GM21528 (cell line): ENCODE data around the gene ROM1.
"Not testable (repeated sequence)": the region's sequence is repeated elsewhere in the genome, so short reads cannot be mapped to it uniquely, and the experiment has no call there.

Source experiments
- ATAC-seq: cut with Tn5 transposase; IDR thresholded peaks from one replicate; pipeline ENCODE4 v1.9.1; 2021; ENCODE audit warnings: mild to moderate bottlenecking, moderate library complexity; ENCODE audit not compliant: unreplicated experiment, low FRiP score

The ROM1 gene

DNA sequence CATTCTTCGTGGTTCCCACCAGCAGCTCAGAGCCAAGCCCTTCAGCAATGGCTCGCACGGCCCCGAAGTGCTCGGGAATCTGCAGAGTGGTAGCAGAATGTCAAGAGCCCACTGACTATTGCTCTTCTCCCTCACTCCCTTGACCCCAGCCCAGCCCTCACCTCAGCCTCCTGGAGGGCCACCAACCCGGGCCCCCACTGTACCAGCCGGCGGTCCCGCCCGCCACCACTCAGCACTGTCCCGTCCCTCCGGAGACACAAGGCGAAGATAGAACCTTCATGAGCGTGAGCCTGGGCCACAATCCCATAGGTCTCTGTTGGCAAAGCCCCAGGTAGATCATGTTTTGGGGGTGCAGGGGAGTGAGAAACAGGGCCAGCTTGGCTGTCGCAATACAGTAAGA lies 7.2 kb upstream of the ROM1 start:
- ATAC-seq: no peak

DNA sequence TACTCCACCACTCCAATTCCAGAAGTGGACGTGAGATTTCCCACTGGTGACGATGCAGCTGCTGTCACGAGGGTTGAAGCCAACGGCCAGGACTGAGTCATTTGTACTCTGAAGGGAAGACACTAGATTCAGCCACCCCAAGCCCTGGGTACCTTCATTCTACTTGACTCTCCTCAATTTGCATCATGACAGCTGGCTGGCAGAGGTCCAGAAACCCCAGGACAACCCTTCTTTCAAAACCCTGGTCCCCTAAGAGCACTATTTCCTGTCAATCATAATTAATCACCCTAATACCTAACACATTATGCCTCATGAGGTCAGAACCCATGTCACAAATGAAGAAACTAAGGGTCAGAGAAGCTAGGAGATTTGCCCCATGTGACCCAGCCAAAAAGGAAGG lies 5.3 kb upstream of the ROM1 start:
- no peak for ATAC-seq

GRCh38 chr11:62608776-62609175 lies 4.3 kb upstream of the ROM1 start:
- ATAC-seq: no peak

- no peak for ATAC-seq
Observed at GRCh38 chr11:62610403-62610802, 2.7 kb upstream of the ROM1 start.

DNA sequence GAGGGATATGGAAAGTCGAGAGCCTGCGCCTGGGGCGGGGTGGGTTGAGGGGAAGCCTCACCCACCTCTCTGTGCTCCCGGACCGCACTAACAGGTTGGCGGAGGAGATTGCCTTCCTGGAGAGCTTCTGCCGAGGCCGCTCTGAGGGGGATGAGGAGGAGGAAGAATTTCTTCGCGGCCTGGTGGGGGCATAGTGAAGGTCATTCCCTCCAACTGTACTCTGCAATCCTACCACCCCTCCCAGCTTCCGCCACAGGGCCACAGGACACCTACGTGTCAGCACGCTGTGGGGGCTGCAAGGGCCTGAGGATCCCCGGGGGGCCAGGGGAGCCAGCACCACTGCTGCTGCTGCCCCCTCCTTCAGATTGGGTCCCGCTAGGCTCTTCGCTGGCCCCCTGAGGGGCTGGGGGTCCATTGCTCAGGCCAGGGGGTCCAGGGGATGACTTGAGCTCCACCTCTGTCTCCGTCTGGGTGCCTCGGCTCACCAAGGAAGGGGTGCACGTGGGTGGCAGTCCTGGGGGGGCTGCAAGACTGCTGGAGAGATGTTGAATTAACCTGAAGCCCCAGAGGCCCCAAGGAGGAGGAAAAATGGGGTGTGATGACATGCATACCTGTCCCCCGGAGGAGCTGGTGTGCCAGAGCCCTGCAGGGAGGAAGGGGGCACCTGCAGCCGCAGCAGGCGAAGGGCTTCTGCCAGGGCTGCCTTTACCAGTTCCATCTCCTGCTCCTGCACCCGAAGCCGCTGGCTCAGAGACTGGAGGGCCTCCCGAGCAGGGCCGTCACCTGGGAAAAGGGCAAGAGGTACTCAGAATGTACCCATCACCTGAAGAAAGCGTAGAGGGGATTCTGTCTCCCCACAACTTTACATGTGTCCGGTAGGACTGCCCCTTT lies 2.0 kb upstream of the ROM1 start:
- no peak for ATAC-seq

DNA sequence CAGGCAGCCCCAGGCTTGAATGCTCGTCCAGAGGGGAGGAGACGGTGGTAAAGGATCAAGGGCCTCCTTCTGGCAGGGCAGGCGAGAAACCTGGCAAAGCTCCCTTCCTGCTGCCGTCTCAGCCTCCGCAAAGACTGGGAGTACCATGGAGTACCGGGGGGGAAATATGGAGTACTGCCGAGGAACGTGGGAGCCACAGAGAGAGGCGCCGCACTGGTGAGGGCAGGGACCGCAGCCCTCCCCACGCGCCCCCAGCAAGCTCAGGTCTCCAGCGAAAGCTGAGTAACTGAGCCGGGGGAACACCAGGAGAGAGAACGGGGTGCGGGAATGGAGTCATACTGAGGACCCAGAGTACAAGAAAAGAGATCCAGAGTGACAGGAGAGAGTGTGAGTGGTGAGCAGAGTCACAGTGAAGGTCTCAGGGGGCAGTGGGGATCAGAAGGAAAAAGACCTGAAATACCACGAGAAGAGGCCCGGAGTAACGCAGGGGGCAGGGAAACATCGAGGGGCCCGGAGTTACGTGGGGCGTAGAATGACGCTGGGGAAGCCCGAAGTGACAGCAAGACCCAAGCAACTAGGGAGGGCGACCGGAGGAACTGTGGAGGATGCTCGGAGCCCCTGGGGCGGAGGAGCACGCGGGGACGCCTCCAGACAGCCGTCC lies 1.2 kb upstream of the ROM1 start:
- ATAC-seq: peak; percentile 21

DNA sequence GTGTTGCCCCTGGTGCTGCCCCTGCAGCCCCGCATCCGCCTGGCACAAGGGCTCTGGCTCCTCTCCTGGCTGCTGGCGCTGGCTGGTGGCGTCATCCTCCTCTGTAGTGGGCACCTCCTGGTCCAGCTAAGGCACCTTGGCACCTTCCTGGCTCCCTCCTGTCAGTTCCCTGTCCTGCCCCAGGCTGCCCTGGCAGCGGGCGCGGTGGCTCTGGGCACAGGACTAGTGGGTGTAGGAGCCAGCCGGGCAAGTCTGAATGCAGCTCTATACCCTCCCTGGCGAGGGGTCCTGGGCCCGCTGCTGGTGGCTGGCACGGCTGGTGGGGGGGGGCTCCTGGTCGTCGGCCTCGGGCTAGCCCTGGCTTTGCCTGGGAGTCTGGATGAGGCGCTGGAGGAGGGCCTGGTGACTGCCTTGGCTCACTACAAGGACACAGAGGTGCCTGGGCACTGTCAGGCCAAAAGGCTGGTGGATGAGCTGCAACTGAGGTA lies 278 bp downstream of the ROM1 start:
- no peak for ATAC-seq

DNA sequence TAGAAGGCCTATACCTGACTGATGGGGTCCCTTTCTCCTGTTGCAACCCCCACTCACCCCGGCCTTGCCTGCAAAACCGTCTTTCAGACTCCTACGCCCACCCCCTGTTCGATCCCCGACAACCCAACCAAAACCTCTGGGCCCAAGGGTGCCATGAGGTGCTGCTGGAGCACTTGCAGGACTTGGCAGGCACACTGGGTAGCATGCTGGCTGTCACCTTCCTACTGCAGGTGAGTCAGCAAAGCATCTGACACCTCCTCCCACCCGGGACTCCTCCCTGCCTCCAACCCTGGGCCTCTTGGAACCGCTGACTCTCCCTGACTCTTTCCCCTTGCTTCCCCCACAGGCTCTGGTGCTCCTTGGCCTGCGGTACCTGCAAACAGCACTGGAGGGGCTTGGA lies 1.2 kb downstream of the ROM1 start:
- ATAC-seq: no peak

DNA sequence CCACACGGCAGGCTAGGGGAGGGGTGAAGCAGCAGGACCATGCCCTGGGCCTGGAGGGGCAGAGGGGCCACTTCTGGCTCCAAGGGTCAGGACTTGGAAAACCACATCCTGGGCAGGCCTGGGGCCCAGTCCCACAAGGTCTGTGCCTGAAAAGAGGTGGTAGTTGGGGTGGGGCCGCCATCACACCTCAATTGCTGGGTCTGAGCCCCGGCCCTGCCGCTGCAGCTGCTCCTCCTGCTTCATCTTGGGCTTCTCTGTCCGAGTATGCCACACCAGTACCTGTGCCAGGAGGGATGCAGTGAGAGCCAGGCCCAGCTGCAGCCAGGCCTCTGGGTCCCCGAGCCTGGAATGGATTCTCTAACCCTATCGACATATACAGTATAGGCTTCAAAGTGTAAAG lies 2.5 kb downstream of the ROM1 start:
- ATAC-seq: no peak

DNA sequence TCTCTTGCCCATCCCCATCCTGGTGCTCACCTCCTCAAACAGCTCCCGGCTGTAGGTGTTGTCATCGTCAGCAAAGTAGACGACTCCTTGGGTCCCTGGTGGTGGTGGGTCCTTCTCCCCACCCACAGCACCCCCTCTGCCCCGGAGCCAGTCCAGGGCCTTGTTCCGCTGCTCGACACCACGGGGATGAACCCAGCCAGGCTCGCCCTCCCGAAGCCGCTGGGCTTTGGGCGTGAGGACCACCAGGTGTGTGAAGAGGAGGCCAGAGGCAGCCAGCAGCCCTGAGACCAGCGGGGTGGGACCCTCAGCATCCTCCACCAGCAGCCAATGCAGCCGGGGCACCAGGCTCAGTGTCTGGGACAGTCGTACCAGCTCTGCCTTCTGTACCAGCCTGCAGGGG lies 3.9 kb downstream of the ROM1 start:
- ATAC-seq: not testable (repeated sequence)

- ATAC-seq: no peak
Observed at GRCh38 chr11:62621027-62621566, 8.0 kb downstream of the ROM1 start.

DNA sequence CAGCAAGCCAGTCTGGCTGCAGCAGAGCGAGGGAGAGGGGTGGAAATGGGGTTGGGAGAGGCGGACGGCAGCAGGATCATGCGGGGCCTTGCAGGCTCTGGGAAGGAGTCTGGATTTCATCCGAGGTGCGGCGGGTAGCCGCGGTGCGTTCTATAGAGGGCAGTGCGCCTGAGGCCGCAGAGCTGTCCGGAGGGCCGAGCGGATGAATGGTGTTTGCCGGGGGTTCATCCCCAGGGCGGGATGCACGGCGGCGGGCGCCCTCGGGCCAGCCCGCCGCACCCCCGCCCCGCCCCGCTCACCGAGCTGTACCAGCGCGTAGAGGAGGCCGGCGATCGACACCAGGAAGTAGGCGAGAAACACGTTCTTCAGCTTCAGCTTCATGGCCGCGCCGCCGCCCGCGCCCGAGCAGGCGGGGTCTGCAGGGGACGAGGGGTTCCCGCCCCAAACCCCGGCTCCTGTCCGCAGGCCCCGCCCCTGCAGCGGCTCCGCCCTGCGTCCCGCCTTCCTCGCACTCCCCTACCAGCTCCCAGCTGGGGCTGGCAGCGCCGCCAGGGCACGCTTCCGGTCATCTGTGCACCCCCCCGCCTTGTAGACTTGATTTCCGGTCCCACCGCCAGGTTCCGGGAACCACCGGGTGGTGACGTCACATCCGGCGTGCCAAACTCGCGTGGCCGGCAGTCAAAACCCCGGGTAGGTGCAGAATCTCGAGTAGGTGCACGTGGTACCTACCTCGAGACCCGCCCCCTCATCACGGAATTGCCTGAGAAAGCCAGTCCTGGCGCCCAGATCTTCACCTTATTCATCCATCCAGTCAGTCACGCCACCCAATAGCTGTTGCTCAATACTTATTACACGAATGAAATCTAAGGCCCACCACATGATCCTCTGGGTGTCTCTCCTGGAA lies 8.8 kb downstream of the ROM1 start, which contains the start of gene B3GAT3:
Gene B3GAT3, minus strand, starts transcription at position 420 of the 904 bp plus-strand sequence. Its CDS starts 39 bp downstream, at position 381.
- ATAC-seq: peak; percentile 85

DNA sequence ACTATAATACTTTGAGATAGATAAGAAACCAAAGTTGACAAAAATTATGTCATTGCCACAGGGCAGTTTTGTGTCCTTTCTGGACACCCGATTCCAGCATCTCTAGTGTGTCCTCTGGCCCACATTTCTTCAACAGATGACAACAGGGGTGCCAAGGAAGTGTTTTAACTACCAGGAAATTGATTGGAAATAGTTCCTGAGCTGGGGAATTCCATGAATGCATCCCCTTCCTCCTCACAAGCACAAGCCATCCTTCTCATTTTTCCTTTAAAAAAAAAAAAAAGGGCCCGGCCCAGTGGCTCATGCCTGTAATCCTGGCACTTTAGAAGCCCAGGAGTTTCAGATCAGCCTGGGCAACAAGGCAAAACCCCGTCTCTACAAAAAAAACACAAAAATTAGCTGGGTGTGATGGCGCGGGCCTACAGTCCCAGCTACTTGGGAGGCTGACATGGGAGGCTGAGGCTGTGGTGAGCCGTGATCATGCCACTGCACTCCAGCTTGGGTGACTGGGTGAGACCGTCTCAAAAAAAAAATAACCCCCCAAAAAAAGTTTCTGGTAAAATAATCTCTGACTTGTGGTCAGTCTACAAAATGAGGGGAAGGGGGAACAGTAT lies 9.5 kb downstream of the ROM1 start:
- ATAC-seq: no peak

DNA sequence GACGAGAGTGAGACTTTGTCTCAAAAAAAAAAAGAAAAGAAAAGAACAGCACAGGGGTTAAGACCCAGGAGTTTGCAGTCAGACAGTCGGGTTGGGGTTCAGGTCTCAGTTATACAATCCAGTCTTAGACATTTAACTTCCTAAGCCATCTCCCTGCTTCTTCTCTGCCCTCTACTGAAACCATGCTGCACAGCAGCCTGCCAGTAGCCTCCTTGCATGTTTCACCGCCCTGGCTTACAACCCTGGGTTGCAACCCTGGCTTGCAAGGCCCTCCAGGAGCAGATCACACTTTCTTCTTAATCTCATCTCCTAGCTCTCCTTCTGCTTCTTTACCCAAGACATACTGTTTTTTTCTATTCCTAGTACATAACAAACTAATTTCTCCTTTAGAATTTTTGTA lies 14.7 kb downstream of the ROM1 start:
- ATAC-seq: no peak

- no peak for ATAC-seq
Observed at GRCh38 chr11:62632492-62632891, 19.4 kb downstream of the ROM1 start.

- no peak for ATAC-seq
Observed at GRCh38 chr11:62644220-62644619, 31.2 kb downstream of the ROM1 start.

GRCh38 chr11:62645671-62645945 lies 32.6 kb downstream of the ROM1 start:
- ATAC-seq: no peak

DNA sequence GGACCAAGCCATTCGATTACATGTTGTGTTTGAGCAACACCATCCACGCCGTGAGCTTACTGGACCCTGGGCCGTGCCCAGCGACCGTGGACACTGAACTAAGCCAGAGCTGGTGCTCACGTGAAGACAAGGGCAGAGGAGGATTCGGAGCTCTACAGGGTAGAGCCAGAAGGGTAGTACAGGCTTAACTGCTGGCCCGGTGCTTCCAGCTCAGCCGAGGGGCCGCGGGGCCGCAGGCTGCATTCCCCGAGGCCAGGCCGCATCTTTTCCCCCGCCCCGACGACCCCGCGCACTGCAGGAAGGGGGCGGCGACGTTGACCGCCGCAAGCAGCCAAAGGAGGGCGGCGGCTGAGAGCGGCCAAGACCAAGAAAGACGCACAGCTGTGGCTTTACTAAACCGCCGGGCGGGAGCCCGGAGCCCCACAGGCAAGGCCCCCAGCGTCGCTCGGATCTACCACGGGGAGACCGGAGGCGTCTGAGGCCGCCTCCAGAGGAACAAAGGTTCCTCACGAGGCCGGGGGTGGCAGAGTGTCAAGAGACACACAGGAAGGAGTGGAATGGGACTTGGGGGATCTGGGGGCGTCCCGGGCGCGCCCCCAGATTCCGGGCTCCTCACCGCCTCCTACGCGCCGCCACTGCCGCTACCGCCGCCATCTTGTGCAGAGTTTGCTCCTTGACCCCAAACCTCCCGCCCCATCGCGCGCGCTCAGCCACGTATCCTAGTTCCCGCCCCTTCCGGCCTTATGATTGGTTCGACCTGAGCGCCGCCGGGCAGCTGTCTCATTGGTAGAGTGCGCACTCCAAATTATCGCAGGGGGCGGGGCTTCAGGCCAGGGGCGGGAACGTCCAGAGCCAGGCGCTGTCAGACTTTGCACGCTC lies 33.1 kb downstream of the ROM1 start, which contains the start of gene GANAB:
Gene GANAB, minus strand, starts transcription at position 668 of the 879 bp plus-strand sequence. Its CDS starts 14 bp downstream, at position 654.
- ATAC-seq: peak; percentile 82
